Stimulated activated effector memory CD8-positive, alpha-beta T cell treated with anti-CD3 and anti-CD28 coated beads, Interleukin-12 subunit alpha, Interleukin-12 subunit beta, amount 100 ng/mL, for 72 hours (primary cell): ENCODE results near the gene PIK3R2.
"Not testable (repeated sequence)": the region's sequence is repeated elsewhere in the genome, so short reads cannot be mapped to it uniquely, and the experiment has no call there.

Source experiments
- ATAC-seq: fragments of 150-1000 bp; cut with Tn5 transposase; 2 replicates; pipeline ENCODE4 v1.10.0; 2021
- DNase-seq, 2 donors: peaks; one replicate each; pipeline ENCODE4 v3.0.0; 2021 to 2022; ENCODE audit warnings: low spot score in 2 of 2
- H3K27ac Mint-ChIP-seq: one replicate; pipeline ENCODE4 v1.8.0; 2022; ENCODE audit warnings: mild to moderate bottlenecking, mixed read lengths
- H3K36me3 Mint-ChIP-seq: one replicate; pipeline ENCODE4 v1.8.0; 2022; ENCODE audit warnings: mild to moderate bottlenecking, mixed read lengths
- H3K4me1 Mint-ChIP-seq: one replicate; pipeline ENCODE4 v1.8.0; 2022; ENCODE audit warnings: mixed read lengths
- H3K4me3 Mint-ChIP-seq: one replicate; pipeline ENCODE4 v1.8.0; 2022; ENCODE audit warnings: mild to moderate bottlenecking, mixed read lengths
- H3K9me3 Mint-ChIP-seq: one replicate; pipeline ENCODE4 v1.8.0; 2022; ENCODE audit warnings: mixed read lengths

Gene PIK3R2

DNA sequence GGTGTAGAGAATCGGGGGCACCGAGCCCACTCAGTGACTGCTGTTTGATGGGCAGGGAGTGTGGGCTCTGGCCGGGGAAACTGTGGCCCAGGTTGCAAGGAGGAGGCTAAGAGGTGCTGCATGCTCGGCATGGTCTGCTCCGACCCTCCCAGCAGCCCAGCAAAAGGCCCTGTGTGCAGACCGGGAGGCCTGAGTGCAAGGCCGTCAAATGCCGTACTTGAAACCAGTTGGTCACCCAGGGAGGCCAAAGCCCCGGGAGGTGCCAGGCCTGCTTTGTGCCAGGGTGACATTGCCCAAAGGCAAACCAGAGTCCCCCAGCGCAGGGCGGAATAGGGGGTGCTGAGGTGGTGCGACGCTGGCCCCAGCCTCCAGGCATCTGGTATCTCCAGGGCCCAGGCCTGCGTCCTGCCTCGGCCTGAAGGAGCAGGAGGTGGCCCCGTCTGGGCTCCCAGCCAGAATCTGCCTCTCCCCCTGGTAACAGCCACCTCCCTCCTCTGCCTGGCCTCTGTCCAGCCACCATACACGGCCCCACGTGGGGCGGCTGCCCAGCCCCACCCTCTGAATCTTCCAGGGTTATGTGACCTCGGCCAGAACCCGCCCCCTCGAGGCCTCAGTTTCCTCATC is 4.0 kb downstream of the PIK3R2 start:
- DNase-seq (peak in 1 of 2 donors; percentile 50), ATAC-seq (no peak)
- Mint-ChIP-seq H3K4me3 (no peak overlapping the region), H3K9me3 (no peaks in the 10 kb centered on the region), H3K36me3 (peaks cover 25% of the 10 kb centered on the region), H3K4me1 (peaks cover 29% of the 10 kb centered on the region), H3K27ac (no peak overlapping the region)

DNA sequence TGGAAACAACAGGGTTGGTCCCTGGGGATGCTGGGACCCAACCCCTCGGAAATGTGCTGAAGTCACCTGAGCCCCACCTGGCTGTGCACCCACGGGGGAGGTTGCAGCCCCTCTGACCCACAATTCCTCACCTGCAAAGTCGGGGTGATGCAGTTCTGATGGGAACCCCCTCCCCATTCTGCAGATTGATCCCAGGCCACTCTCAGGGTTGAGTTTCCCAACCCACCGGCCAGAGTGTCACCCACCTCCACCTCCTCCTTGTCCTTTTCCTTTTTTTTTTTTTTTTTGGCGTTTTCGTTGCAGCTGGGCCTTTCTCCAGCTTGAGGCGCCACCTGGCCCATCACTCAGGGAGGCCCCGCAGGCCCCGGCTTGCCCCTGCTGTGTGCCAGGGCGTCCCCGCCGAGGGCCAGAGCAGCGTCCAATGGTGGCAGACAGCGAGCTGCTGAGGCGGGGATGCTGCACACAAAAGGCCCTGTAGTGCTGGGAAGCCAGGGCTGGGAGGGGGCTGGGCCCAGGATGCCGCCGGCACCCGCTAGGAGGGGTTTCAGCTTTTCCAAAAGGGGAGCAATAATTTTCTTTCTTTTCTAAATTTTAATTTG is 4.6 kb downstream of the PIK3R2 start:
- no peak for DNase-seq
- no peak overlapping the region for H3K4me3 Mint-ChIP-seq

DNA sequence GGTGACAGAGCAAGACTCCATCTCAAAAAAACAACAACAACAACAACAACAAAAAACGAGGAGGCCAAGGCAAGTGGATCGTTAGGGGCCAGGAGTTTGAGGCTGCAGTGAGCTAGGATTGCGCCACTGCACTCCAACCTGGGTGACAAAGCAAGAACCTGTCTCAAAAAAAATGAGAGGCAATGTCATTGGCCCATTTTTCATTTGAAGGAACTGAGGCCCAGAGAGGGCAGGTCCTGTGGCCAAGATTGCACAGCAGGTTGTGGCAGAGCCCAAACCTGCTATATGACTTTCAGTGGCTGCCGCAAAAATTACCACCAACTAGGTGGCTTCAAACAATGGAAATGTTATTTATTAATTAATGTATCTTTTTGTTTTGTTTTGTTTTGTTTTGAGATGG is 5.5 kb downstream of the PIK3R2 start:
- H3K27ac Mint-ChIP-seq, result no peak overlapping the region
- no peaks in the 10 kb centered on the region for H3K9me3 Mint-ChIP-seq
- DNase-seq, result no peak
- H3K4me1 Mint-ChIP-seq, result peaks cover 23% of the 10 kb centered on the region
- peaks cover 30% of the 10 kb centered on the region for H3K36me3 Mint-ChIP-seq
- ATAC-seq, result no peak
- no peak overlapping the region for H3K4me3 Mint-ChIP-seq

More for the DNA sequence above, 4.6 kb downstream of the PIK3R2 start:
- H3K27ac Mint-ChIP-seq, result no peak overlapping the region
- peaks cover 23% of the 10 kb centered on the region for H3K4me1 Mint-ChIP-seq
- no peak for ATAC-seq
- no peaks in the 10 kb centered on the region for H3K9me3 Mint-ChIP-seq
- peaks cover 25% of the 10 kb centered on the region for H3K36me3 Mint-ChIP-seq

DNA sequence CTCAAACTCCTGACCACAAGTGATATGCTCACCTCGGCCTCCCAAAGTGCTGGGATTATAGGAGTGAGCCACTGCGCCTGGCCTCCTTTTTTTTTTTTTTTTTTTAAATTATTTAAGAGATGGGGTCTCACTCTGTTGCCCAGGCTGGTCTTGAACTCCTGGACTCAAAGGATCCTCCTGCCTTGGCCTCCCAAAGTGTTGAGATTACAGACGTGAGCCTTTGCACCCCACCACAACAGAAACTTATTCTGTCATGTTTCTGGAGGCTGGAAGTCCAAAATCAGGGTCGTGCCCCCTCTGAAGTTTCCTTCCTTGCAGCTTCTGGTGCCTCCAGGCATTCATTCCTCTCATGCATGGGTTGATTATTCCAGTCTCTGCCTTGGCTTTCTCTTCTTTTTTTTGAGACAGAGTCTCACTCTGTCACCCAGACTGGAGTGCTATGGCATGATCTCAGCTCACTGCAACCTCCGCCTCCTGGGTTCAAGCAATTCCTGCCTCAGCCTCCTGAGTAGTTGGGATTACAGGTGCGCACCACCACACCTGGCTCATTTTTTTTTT is 6.2 kb downstream of the PIK3R2 start:
- Mint-ChIP-seq H3K36me3 (peaks cover 30% of the 10 kb centered on the region), H3K4me1 (peaks cover 19% of the 10 kb centered on the region)
- ATAC-seq, H3K9me3 Mint-ChIP-seq, H3K27ac Mint-ChIP-seq, H3K4me3 Mint-ChIP-seq: not testable (repeated sequence)
- peak in 1 of 2 donors; percentile 44 for DNase-seq

DNA sequence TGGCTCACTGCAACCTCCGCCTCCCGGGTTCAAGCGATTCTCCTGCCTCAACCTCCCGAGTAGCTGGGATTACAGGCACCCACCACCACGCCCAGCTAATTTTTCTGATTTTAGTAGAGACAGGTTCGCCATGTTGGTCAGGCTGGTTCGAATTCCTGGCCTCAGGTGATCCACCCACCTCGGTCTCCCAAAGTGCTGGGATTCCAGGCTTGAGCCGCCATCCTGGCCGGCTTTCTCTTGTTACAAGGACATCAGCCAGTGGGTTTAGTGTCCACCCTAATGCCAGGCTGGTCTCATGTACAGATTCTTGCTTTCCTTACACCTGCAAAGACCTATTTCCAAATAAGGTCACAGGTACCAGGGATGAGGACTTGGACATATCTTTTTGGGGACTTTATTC is 6.8 kb downstream of the PIK3R2 start:
- peak in 1 of 2 donors; percentile 47 for DNase-seq
- peaks cover 23% of the 10 kb centered on the region for H3K36me3 Mint-ChIP-seq
- peak overlapping the region; percentile 63 for H3K4me3 Mint-ChIP-seq
- H3K9me3 Mint-ChIP-seq, result no peaks in the 10 kb centered on the region
- ATAC-seq, result no peak
- peaks cover 13% of the 10 kb centered on the region for H3K4me1 Mint-ChIP-seq
- H3K27ac Mint-ChIP-seq, result no peak overlapping the region

DNA sequence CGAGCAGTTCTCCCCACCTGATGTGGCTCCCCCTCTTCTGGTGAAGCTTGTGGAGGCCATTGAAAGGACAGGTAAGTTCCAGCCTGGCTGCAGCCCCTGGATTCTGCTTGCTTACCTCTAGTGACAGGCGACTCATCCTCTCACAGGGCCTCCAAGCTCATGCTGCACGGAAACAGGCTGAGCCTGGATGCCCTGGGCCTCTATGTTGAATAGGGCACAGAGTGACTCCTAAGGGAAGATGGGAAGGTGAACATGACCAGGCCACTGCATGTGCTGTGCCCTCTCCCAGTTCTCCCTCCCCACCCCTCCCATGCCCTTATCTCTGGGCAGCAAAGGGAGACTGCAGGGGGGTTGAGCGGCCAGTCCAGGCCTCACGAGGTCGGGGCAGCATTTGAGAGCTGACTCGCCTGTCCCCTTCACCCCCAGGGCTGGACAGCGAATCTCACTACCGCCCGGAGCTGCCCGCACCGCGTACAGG is 7.6 kb downstream of the PIK3R2 start:
- DNase-seq (peak in 1 of 2 donors; percentile 62), ATAC-seq (no peak)
- H3K9me3 Mint-ChIP-seq, result no peaks in the 10 kb centered on the region

DNA sequence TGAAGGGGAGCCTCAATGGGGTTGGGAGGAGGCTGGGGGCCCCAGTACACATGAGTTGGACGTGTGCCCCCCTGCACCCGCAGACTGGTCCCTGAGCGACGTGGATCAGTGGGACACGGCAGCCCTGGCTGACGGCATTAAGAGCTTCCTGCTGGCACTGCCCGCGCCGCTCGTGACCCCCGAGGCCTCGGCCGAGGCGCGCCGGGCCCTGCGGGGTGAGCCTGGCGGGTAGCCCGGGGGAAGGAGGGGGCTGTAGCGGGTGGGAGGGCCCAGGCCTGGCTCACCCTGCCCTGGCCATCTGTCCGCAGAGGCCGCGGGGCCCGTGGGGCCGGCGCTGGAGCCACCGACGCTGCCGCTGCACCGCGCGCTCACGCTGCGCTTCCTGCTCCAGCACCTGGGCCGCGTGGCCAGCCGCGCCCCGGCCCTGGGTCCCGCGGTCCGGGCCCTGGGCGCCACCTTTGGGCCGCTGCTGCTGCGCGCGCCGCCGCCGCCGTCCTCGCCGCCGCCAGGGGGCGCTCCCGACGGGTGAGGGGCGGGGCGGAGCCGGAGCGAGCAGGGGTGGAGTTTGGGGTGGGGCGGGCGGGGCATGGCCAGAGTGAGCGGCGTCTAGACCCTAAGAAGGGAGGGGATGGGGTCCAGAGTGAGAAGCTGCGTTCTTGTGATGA is 8.1 kb downstream of the PIK3R2 start:
- H3K9me3 Mint-ChIP-seq, result no peaks in the 10 kb centered on the region
- H3K4me3 Mint-ChIP-seq, result peak overlapping the region; percentile 63
- peak; percentile 91 for ATAC-seq
- H3K4me1 Mint-ChIP-seq, result peaks cover 8% of the 10 kb centered on the region
- DNase-seq, result peak; percentile 93 to 96
- peak overlapping the region; percentile 87 for H3K27ac Mint-ChIP-seq
- peaks cover 28% of the 10 kb centered on the region for H3K36me3 Mint-ChIP-seq

More for the DNA sequence above, 7.6 kb downstream of the PIK3R2 start:
- H3K27ac Mint-ChIP-seq, result peak overlapping the region; percentile 87
- H3K4me3 Mint-ChIP-seq, result peak overlapping the region; percentile 63
- peaks cover 25% of the 10 kb centered on the region for H3K36me3 Mint-ChIP-seq
- H3K4me1 Mint-ChIP-seq, result peaks cover 9% of the 10 kb centered on the region

DNA sequence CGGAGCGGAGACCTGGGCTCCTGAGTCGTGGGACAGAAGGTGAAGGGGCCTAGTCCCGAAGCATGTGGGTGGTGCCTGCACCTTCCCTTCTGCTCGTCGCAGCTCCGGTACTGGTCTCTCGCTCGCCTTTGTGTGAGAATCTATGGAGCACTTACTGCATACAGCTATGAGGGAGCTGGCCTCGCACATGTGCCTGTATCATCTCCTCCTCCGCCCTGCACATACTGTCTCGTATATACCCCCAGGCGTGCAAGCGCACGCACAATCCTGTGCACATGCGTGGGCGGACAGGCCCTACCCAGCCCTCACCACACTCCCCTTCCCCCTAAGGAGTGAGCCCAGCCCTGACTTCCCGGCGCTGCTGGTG is 8.7 kb downstream of the PIK3R2 start:
- H3K4me3 Mint-ChIP-seq, result peak overlapping the region; percentile 27

DNA sequence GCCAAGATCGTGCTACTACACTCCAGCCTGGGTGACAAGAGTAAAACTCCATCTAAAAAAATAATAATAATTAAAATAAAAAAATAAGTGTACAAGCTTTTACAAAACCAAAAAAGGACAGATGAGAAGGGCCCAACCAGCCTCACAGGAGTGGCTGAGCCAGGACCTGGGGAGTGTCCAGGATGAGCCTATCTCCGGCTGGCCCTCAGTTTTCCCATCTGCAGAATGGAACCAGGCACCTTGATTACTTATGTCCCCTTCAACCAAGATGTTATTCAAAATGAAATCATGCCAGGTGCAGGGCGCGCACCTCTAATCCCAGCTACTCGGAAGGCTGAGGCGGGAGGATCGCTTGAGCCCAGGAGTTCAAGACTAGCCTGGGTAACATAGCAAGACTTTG is 11.1 kb downstream of the PIK3R2 start:
- H3K4me3 Mint-ChIP-seq, result no peak overlapping the region
- H3K4me1 Mint-ChIP-seq, result peaks cover 14% of the 10 kb centered on the region
- H3K36me3 Mint-ChIP-seq, result peaks cover 48% of the 10 kb centered on the region
- ATAC-seq, result no peak
- DNase-seq, result no peak
- no peak overlapping the region for H3K27ac Mint-ChIP-seq
- no peaks in the 10 kb centered on the region for H3K9me3 Mint-ChIP-seq

More for the DNA sequence above, 8.7 kb downstream of the PIK3R2 start:
- H3K36me3 Mint-ChIP-seq, result peaks cover 30% of the 10 kb centered on the region
- DNase-seq (no peak), ATAC-seq (no peak)
- H3K9me3 Mint-ChIP-seq, result no peaks in the 10 kb centered on the region
- peak overlapping the region; percentile 63 for H3K27ac Mint-ChIP-seq
- peaks cover 8% of the 10 kb centered on the region for H3K4me1 Mint-ChIP-seq

DNA sequence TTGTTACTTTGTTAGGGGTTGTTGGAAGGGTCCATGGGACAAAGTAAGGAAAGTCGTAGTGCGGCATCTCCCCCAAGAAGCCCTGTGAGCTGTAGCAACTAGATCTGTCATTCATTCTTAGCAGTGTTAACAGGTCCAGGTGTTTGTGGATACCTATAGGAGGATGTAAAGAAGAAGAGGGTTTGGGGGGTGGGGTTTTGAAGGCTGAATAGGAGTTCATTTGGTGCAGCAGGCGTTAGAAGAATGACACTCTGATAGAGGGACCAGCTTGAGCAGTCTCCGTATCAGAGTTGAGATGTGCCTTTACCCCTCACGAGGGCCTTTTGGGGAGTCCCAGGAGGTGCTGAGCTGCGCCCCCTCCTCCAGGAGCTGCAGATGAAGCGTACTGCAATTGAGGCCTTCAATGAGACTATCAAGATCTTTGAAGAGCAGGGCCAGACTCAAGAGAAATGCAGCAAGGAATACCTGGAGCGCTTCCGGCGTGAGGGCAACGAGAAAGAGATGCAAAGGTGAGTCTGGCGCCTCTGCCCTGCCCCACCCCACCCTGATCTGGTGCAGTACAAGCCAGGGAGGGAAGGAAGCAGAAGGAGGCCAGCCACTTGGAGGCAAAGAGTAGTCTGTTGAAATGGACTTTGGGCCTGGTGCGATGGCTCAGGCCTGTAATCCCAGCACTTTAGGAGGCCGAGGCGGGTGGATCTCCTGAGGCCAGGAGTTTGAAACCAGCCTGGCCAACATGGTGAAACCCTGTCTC is 13.0 kb downstream of the PIK3R2 start:
- no peak for ATAC-seq
- peaks cover 53% of the 10 kb centered on the region for H3K36me3 Mint-ChIP-seq
- no peak overlapping the region for H3K27ac Mint-ChIP-seq
- H3K9me3 Mint-ChIP-seq, result no peaks in the 10 kb centered on the region
- peaks cover 6% of the 10 kb centered on the region for H3K4me1 Mint-ChIP-seq
- H3K4me3 Mint-ChIP-seq, result no peak overlapping the region
- no peak for DNase-seq

DNA sequence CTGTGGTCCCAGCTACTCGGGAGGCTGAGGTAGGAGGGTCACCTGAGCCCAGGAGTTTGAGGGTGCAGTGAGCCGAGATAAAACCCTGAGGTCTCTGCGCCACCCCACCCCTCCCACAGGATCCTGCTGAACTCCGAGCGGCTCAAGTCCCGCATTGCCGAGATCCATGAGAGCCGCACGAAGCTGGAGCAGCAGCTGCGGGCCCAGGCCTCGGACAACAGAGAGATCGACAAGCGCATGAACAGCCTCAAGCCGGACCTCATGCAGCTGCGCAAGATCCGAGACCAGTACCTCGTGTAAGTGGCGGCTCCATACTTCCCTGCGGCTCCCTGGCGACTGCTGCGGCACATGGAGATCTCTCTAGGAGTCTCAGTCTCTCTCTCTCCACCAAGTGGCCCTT is 14.0 kb downstream of the PIK3R2 start:
- H3K4me1 Mint-ChIP-seq, result peaks cover 6% of the 10 kb centered on the region
- DNase-seq (no peak), ATAC-seq (no peak)
- no peak overlapping the region for H3K4me3 Mint-ChIP-seq
- no peaks in the 10 kb centered on the region for H3K9me3 Mint-ChIP-seq
- no peak overlapping the region for H3K27ac Mint-ChIP-seq
- peaks cover 54% of the 10 kb centered on the region for H3K36me3 Mint-ChIP-seq

DNA sequence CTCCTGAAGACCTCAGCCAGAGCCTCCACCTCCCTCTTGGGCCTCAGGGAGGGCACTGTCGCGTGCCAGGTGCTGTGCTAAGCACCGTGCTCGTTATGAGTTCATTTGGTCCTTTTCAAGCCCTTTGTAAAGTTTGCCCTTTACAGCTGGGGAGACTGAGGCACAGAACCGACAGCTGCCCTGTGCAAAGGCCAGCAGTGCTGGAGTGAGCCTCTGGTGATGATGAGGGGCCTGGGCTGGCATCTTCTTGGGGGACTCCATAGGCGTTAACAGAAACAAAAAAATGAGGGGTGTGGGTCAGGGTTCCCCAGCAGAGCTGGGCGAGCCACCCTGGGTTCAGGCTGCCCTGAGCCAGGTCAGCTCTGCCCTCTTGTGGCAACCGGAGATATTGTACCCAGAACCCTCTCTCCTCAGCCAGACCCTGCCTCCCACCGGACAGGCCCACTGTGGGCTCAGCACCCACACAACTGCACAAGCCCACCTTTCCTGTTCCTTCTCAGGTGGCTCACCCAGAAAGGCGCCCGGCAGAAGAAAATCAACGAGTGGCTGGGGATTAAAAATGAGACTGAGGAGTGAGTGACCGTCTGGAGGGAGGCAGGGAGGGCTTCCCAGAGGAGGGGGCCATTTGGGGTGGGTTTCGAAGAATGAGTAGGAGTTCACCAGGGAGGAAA is 15.1 kb downstream of the PIK3R2 start:
- peak; percentile 89 for ATAC-seq
- peak; percentile 54 to 82 for DNase-seq
- Mint-ChIP-seq H3K9me3 (no peaks in the 10 kb centered on the region), H3K36me3 (peaks cover 43% of the 10 kb centered on the region), H3K27ac (peak overlapping the region; percentile 58), H3K4me3 (no peak overlapping the region), H3K4me1 (peaks cover 12% of the 10 kb centered on the region)

DNA sequence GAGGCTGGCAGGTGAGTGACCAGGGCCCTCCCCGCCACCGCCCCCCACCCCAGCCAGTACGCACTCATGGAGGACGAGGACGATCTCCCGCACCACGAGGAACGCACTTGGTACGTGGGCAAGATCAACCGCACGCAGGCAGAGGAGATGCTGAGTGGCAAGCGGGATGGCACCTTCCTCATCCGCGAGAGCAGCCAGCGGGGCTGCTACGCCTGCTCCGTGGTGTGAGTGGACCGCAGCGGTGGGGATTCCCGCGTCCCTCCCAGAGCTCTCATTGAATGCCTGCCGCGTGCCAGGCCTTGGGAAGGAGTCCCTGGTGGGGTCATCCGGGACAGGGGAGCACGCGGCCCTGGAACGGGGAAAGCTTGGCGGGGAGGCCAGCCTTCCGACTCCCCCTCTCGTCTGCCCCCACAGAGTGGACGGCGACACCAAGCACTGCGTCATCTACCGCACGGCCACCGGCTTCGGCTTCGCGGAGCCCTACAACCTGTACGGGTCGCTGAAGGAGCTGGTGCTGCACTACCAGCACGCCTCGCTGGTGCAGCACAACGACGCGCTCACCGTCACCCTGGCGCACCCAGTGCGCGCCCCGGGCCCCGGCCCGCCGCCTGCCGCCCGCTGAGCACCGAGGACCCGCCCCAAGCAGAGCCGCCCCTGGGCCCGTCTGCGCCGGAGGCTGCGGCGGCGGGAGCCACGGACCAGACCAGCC is 15.9 kb downstream of the PIK3R2 start:
- DNase-seq (no peak), ATAC-seq (no peak)
- Mint-ChIP-seq H3K36me3 (peaks cover 37% of the 10 kb centered on the region), H3K4me1 (peaks cover 19% of the 10 kb centered on the region), H3K4me3 (no peak overlapping the region), H3K27ac (peak overlapping the region; percentile 58), H3K9me3 (no peaks in the 10 kb centered on the region)

DNA sequence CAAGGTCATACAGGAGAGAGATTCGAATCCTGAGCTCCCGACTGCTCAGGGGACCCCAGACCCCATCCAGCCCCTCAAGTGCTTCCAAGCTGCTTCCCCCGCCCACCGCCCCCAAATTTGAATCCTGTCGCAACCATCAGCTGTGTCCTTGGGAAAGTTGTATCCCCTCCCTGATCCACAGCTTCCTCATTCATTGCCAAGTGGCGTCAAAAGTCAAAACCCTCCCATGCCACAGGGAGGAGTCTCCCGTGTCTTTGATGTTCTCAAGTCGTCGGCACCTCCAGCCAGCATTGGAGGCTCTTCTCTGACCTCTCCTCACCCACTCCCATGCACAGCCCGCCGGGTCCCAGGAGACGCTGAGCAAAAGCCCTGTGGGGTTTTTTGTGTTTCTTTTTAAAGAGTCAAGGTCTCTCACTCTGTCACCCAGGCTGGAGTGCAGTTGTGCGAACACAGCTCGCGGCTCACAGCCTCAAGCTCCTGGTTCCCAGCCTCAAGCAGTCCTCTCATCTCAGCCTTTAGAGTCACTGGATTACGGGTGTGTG is 17.8 kb downstream of the PIK3R2 start:
- peaks cover 27% of the 10 kb centered on the region for H3K4me1 Mint-ChIP-seq
- H3K4me3 Mint-ChIP-seq, result no peak overlapping the region
- H3K36me3 Mint-ChIP-seq, result peaks cover 40% of the 10 kb centered on the region
- no peaks in the 10 kb centered on the region for H3K9me3 Mint-ChIP-seq
- DNase-seq (no peak), ATAC-seq (no peak)
- peak overlapping the region; percentile 52 for H3K27ac Mint-ChIP-seq
